Kidney tubule cell (primary cell): ENCODE measurements around the gene BANF2.

Experiments used
- DNase-seq: peaks from one replicate; pipeline ENCODE4 v3.0.0-alpha.2; 2018; ENCODE audit warnings: low spot score

Gene BANF2

DNA sequence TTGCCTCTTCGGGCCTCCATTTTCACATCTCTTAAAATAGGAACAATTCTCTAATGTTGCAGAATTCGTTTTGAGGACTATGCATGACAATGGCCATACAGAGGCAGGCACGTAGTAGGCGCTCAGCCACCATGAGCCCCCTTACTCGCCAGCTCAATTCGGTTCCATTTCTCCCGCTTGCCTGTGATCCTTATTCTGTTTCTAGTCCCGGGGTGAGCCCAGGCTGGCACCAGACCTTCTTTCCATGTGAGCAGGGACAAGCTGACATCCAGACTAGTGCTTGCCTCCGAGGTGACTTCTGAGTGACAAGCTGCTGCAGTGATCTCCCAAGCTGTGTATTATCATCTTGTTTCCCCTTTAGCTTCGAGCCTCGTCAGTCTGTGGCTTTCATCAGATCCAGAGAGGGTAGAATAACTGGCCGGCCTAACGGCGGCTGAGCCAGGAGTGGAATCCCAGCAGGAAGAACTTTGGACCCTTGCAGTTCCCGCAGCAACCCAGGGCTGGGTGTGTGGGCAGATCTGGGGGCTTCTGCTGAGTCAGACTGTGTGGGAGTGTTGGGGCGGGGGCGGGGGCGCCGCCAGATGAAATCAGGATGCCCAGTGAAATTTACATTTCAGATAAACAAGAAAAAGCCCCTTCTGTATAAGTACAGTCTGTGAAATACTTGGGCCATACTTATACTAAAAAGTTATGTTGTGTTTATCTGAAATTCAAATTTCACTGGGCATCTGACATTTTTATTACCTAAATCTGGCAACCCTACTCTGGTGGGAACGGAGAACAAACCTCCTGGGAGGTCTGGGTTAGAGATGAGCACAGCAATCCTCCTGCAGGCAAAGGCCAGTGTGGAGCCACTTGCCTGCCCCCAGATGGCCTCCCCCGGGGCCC is 10.9 kb downstream of the BANF2 start:
- DNase-seq = no peak

DNA sequence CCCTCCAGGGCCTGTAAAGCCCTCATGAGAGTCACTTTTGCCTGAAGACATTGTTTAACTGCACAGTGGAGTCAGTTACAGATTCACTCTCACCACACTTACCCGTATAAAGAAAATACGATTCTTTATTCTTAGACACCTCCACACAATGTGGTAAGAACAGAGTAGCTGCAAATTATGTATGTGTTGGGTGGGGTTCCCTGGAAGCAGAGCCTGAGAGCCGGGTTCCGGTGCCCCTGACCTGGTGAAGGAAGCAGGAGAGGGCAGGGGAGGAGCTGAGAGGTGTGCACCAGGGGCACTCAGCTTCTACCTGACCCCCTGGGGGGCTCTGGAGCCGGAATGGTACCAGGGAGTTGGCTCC is 11.5 kb downstream of the BANF2 start:
- DNase-seq = no peak

DNA sequence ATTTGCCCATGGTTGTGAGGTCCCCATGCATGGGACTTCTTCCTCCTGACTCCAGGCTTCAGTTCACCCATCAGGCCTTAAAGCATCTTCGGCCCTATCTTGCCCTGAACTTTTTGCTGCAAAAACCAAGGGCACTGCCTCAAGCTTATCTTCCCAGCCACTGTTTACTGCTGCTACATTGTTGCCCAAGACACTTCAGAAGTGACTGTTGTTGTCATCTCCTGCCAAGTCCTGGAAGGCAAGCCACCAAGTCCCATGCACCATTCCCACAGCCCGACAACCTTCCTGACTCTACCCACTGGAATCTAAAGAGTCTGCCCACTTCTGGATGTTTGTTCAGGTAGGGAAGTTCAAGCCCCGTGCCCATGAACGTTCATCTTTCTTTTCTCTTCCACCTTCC is 12.4 kb downstream of the BANF2 start:
- no peak for DNase-seq

DNA sequence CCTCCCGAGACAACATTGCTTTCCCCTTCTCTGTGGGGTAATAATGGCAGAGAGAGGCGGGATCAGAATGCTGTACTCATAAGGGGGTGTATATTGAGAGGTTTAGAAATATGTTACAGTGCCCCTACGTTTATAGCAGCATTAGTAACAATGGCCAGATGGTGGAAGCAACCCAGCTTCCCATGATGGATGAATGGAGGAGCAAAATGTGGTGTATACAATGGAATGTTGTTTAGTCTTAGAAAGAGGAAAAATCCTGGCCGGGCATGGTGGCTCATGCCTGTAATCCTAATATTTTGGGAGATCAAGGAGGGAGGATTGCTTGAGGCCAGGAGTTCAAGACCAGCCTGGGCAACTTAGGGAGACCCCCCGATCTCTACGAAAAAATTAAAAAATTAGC is 12.9 kb downstream of the BANF2 start:
- no peak for DNase-seq

DNA sequence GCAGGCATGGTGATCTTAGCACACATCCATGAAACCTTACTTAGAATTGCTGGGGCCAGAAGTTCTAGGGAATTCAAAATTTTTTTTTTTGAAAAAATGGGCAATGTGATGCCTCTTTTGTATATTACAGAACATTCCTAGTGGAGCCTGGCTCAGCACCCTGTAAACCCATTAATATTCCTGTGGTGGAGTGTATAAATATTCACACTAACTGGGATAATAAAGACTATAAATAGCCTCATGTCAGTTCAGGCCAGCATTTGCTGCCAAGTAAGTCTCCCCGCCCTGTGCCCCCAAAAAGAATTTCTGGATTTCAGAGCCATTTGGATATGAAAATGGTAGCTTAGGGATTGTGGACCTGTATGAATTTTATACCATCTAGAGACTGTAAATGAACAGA is 14.8 kb downstream of the BANF2 start:
- DNase-seq = no peak

DNA sequence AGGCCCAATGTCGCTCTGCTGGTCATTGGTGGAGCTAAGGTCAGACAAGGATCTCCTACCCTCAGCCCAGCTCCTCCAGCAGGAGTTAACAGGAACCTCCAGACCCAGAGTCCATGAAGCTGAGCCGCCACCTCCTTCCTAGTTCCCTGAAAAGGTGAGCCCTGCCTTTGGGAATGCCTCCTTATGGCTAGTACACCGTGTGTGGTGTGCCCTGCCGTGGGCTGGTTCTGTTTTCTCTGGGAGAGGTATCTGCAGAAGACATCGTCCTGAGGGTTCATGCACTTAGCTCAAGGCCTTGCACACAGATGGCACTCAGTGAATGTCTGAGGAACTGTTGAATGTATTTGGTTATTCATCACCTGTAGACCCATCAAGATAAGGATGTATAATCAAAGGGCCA is 15.3 kb downstream of the BANF2 start:
- DNase-seq = no peak

DNA sequence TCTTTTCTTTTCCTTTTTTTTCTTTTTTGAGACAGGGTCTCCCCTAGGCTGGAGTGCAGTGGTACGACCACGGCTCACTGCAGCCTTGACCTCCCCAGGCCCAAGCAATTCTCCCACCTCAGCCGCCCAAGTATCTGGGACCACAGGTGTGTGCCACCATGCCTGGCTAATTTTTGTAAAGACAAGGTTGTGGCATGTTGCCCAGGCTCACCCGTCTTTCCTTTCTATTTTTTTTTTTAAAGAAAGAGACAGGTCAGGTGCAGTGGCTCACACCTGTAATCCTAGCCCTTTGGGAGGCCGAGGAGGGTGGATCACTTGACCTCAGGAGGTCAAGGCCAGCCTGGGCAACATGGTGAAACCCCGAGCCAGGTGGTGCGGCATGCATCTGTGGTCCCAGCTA is 16.6 kb downstream of the BANF2 start:
- no peak for DNase-seq

DNA sequence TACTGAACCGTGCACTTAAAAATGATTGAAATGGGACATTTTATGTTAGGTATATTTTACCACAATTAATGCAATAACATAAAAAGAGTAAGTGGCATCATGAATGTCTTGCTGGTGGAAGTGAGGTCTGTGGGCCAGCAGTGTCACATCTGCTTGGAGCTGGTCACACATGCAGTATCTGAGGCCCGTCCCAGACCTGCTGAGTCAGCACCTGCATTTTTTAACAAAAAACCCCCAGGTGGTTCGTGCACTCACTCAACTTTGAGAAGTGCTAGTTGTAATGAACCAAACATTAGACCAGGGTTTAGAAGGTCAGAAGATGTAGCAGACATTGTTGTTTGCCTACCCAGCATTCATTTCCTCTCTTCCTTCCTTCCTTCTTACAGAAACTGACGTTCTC is 21.0 kb downstream of the BANF2 start:
- no peak for DNase-seq

DNA sequence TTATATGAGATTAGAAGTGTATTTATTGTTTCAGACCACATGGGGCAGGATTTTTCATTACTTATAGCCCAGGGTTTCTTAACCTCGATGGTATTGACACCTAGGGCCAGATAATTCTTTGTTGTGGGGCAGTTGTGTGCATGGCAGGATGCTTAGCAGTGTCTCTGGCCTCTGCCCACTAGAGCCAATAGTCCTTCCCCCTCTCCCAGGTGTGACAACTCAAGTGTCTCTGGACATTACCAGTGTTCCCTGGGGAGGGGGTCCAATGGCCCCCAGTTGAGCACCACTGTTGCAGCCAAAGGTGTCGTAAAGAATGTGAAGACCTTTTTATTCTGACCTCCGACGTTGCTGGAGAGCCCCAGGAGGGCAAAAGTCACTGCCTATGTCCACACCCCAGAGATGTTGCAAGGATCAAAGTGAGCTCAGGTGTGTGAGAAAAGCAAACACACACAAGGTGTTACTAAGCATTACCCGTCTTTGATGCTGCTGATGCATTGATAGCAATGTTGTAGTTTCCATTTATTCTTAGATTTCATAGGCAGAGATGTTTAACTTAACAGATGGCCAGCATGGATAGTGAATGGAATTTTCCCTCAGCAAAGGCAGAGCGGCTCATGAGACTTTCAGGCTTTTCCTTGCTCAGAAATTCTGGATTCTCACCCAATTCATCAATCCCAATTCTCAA is 22.2 kb downstream of the BANF2 start:
- no peak for DNase-seq

DNA sequence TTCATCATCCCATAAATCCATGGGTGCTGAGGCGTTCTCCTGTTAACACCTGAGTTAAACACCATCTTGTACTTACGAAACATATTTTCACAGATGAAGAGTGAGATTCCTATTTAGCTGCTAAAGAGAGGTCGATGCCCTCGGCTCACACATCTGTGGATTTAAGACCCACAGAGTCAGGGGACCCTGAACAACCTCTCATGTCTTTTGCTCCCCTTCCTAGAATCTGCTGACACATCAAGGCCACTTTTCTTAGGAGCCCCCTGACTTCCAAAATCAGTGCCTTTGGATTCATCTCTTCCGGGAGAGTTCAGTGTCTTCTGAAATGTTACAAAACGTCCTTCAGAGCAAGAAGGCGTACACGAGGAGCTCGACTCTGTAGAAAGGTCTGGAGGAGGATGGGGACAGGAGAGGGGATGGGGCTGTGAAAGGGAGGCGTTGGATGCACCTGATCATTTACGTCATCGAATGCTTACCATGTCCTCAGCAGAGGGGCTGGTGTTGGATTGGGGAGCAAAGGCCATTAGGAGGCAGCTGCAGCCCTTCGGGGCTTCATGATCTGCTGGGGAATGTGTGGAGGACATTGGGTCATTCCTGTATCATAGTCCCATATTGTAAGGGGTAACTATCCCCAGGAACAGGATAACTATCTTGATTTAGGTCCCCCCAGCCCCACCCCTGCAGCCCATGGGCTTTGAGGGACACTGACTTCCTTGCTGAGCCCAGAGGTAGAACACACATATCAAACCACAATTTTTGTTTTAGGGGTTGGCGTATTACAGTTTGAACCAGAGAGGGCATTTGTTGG is 22.9 kb downstream of the BANF2 start:
- DNase-seq = no peak

DNA sequence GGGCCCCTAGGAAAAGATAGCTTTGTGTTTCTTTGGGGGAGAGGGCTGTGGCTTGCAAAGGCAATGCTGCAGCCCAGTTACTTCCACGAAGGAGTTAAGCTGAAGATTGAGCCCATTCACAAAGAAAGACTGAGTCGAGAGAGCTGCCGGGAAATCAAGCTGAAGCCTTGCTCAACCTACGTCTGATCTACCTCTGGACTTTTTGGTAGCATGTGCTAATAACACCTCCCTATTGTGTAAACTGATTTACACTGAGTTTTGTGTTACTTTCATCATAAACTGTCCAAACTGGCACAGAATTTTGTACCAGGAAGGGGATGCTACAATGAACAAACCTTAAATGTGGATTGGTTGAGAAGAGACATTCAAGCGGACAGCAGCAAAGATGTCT is 23.5 kb downstream of the BANF2 start:
- DNase-seq = no peak

DNA sequence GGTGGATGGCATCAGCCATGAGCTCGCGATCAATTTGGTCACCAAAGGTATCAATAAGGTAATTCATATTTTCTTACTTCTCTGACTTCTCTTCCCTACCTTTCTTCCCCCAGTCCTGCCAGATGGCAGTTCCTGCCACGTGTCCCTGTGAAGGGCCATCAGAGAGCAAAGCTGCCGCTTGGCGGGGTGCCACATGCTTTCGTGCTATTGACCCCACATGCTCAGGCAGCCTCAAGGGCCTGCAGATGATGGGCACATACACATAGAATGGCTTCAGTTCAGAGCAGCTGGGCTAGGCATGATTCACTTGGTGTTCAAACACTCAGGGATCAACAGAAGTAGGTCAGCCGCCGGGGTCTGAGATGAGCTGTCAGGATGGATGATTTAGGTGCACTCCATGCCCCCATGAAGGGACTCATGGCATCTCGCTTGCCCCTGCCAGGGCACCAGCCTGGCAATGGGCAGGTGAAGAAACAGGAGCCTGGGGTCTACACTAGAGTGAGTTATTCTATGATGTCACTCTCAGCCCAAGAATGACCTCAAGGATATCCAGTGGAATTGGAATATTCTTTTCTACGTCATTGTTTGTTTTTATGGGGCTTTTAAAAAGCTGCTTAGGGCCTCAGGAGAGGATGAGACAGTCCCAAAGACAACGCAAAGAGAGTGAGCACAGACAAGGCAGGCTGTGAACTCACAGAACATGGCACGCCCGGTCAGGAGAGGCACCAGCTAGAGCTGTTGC is 25.5 kb downstream of the BANF2 start:
- DNase-seq = no peak

DNA sequence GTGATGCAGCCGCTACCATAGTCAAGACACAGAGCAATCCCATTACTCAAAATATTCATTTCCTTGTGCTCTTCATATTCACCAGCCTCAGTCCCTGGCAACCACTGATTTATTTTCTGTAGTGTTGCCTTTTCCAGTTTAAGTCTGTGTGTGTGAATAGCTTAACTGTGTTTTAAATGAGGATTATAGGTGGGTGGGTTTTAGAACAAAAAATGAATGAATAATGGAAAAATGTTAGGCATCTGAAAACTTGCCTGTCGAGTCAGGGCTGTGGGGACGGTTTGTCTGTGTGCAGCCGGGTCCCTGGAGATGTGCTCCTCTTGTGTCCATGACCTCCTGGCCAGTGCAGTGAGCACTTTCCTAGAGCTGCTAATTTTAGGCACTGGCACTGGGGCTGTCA is 27.1 kb downstream of the BANF2 start:
- DNase-seq = no peak

DNA sequence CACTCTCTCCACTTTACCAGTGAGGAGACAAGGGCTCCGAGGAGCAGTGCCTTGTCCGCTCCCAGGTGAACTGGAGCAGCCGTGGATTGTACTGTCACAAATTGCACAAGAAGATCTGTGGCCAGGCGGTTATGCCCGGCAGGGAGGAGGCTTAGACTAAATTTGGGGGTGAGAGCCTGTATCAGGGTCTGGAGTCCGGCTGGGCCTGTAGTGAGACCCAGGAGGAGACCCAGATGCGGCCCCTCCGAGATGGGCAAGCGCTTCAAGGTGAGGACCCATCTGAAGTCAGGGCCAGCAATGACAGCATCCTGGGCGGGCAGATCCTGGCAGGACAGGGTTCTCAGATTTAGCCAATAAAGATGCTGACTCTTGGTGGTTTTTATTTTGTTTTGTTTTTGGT is 27.6 kb downstream of the BANF2 start:
- no peak for DNase-seq

DNA sequence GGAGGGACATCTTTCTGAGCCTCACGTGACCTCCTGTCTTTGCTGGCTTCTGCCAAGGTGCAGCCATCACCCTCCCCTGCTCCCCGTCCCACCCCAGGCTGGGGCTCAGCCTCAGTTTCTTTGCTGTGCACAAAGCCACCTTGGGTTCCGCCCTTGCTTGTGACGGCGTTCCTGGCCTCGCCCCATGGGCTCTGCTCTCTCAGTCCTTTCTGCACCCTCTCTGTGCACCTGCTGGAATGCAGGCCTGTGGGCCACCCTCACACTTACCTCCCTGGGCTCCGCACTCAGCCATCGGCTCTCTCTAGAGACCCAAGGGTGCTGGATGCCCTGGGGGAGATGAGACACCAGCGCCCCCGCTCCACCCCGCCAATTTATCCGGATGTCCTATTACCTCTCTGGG is 28.3 kb downstream of the BANF2 start:
- DNase-seq = no peak

DNA sequence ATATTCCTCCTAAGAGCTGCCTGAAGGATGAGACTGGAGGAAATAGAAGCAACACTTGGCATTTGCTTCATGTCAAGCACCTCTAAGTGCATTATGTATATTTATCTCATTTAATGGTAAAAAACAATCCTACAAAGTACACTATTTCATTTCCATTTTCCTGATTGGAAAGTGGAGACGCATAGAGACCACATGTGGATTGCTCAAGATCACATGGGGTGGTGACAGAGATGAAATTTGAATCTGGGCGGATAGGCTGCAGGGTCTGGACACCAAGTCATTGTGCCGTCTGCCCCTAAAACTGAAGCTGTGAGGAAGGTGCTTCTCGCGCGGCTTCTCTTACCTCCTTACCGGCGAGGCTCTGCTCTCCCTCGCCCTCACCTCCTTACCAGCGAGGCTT is 30.3 kb downstream of the BANF2 start:
- no peak for DNase-seq

DNA sequence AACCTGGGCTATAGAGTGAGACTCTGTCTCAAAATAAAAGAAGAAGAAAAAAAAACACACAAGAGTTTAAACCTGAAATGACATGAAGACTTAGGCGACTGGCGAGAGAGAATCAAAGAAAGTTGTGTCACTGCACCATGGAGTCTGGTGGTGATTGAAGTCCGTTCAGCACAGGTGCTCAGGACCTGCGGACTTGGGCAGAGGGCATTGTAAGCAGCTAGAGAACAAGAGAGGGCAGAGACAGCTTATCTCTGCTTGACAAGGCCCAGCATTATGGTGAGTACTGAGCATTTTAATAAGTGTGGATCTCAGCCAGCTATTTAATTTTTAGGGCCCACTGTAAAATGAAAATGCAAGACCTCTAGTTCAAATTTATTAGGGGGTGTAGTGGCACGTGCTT is 31.5 kb downstream of the BANF2 start:
- DNase-seq = no peak

DNA sequence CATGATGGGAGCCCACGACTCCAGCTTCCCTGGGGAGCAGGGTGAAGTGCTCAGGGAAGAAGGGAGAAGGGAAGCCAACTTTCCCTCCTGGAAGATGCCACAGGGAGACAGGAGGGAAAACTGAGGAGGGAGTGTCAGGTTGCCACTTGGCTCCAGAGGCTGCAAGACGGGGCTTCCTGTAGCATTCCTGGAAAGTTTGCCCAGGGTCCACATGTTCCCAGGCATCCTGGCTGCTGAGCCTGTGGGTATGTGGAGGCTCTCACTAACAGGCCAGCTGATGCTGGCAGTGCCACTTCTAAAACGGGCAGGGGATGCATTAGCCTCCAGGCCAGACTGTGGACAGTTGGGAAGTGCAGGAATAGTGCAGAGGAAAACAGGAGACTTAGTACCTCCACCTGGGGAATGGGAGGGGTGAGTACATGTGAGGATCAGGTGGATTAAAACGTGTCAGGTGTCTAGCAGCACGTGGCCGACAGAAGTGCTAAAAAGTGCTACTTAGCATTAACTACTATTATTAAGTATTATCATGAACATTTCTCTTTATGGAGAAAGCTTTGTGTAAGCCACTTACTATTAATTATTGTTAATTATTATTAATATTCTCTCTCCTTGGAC is 33.2 kb downstream of the BANF2 start:
- no peak for DNase-seq

DNA sequence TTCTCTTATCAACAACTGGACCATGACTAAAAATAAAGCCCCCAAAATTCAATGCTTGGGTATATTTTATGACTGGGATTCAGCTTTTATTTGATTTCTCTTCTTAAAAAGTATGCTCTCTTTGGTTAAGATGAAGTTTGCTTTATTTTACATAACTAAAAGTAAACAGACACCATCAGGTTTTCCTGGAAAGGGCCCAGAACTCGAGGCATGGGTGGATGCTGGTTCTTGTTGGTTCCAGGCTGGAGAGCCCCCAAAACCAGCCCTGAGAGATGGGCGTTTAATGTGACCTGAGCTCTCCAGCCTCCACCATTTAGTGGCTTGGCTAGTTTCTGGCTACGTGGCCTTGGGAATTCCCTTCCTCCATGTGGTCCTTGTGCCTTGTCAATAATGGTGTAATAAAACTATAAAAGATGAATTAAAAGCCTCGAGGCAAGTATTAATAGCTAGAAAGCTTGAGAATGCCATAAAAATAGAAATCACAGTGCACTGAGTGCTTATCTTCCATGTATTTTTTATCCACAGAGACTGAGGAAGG is 34.1 kb downstream of the BANF2 start:
- no peak for DNase-seq

DNA sequence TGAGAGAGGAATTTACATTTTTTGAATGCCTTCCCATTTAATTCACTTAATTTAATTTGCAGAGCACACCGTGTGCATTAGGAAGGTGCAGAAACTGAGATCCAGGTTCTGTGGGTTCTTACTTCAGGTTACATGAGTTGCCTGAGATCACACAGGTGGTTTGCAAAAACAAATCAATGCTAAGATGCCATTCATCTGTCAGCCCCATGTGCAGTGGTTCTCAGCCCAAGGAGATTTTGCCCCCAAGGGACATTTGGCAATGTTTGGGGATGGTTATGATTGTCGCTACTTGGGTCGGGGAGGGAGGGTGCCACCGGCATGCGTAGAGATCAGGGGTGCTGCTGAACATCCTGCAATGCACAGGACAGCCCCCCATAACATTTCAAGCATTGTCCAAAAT is 34.6 kb downstream of the BANF2 start:
- DNase-seq = no peak

DNA sequence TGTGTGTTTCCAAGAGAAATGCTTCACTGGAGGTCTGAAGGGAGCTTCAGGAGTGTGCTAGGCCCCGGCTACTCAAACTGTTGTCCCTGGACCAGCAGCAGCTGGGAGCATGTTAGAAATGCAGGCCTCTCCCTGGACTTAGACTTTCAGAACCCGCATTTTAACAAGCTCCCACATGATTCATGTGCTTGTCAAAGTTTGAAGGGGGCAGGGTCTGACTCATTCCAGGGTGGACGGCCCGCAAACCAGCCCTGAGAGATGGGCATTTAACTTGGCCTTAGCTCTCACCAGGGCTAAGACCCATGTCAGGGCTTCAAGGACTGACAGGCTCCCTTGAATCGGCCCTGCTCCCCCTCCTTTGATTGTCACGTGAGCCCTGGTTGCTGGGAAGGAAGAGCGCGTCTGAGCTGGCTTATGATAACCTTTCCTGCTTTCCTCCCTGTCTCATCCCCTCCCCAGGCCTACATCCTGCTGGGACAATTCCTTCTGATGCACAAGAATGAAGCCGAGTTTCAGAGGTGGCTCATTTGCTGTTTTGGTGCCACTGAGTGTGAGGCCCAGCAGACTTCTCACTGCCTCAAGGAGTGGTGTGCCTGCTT is 35.5 kb downstream of the BANF2 start:
- peak; percentile 45 for DNase-seq
